Right cardiac atrium (tissue), 5 donors: ENCODE measurements around the gene TMC6. TPM values are rescaled to one million over a fixed set of nuclear protein-coding genes. Genes with fewer than 3 reads are reported as not detected.
"Not testable (repeated sequence)": the region's sequence is repeated elsewhere in the genome, so short reads cannot be mapped to it uniquely, and the experiment has no call there.

Source experiments
- ATAC-seq, 2 donors: fragments of 200-7000 bp; cut with Tn5 transposase; one replicate each; pipeline versions ENCODE4 v1.8.0 to v1.9.1; 2020; ENCODE audit warnings: moderate library complexity in 2 of 2, mild to moderate bottlenecking in 1 of 2
- DNase-seq, 3 donors: peaks; one replicate each; pipeline ENCODE4 v3.0.0-alpha.2; 2020
- H3K27ac ChIP-seq: one replicate; pipeline ENCODE4 v1.5.1; 2013; ENCODE audit warnings: mild to moderate bottlenecking, low read length, control low read depth, moderate library complexity
- H3K27me3 ChIP-seq: one replicate; pipeline ENCODE4 v1.6.1; 2013; ENCODE audit not compliant: control insufficient read depth, insufficient read depth
- H3K4me1 ChIP-seq: one replicate; pipeline ENCODE4 v1.6.1; 2013; ENCODE audit warnings: low read length; ENCODE audit not compliant: control insufficient read depth, insufficient read depth
- H3K4me3 ChIP-seq: one replicate; pipeline ENCODE4 v1.5.1; 2013; ENCODE audit warnings: low read length, control low read depth
- H3K9me3 ChIP-seq: one replicate; pipeline ENCODE4 v1.6.1; 2013; ENCODE audit warnings: low read length; ENCODE audit not compliant: control insufficient read depth
- WGBS: extraction: QIAGEN DNeasy Blood & Tissue Kit; methylation state at CpG from one replicate; pipeline ENCODE4 v1.1.7; 2013; 5-methylcytosine and 5-hydroxymethylcytosine counted together
- intact Hi-C, 4 donors: fragments of 100-400 bp; cut with DNase I; formaldehyde crosslinking; loops; one replicate each; pipeline versions ENCODE4 v1.11.0 to v1.14.0; 2022 to 2023
- long read RNA-seq, 4 donors: library from polyadenylated mRNA; unstranded; transcript quantifications; one replicate each; pipeline ENCODE4 v2.0.0, GENCODE V29; 2020 to 2021
- polyA plus RNA-seq: library from polyadenylated mRNA; stranded (reverse); fragments of 200-250 nt; gene quantifications from one replicate; pipeline ENCODE4 v1.2.3, GENCODE V29; 2013
- total RNA-seq, 4 donors: library from RNA; stranded (reverse); fragmentation: NEBNext Ultra II Directional; extraction: Animal tissue kit (Norgen Biotek cat#: 25700); gene quantifications; one replicate each; pipeline ENCODE4 v1.2.1, GENCODE V29; 2021
- donor health status: healthy with polysubstance abuse.
- donor health status: DM: no; HTN: yes; CAD: no.
- donor health status: DM: no; HTN: no; CAD: no.
- donor health status: DM: no; HTN: yes; CAD: no; lungs with severe emphysema.
- donor health status: DM: yes; HTN: yes; CAD: no.

Gene TMC6, protein sequence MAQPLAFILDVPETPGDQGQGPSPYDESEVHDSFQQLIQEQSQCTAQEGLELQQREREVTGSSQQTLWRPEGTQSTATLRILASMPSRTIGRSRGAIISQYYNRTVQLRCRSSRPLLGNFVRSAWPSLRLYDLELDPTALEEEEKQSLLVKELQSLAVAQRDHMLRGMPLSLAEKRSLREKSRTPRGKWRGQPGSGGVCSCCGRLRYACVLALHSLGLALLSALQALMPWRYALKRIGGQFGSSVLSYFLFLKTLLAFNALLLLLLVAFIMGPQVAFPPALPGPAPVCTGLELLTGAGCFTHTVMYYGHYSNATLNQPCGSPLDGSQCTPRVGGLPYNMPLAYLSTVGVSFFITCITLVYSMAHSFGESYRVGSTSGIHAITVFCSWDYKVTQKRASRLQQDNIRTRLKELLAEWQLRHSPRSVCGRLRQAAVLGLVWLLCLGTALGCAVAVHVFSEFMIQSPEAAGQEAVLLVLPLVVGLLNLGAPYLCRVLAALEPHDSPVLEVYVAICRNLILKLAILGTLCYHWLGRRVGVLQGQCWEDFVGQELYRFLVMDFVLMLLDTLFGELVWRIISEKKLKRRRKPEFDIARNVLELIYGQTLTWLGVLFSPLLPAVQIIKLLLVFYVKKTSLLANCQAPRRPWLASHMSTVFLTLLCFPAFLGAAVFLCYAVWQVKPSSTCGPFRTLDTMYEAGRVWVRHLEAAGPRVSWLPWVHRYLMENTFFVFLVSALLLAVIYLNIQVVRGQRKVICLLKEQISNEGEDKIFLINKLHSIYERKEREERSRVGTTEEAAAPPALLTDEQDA
- total RNA-seq (10 to 100 TPM; 27.9 to 45.4 (median 38.2) TPM), polyA plus RNA-seq (21.2 TPM)
- long read RNA-seq, donor 1, full-length matches to known transcripts = 16 of 74 reads
- long read RNA-seq, donor 1, partial matches to known transcripts = 30 of 74 reads
- long read RNA-seq, donor 1, other reads (novel, unspliced or antisense) = 28 of 74 reads
- long read RNA-seq, donor 2, full-length matches to known transcripts = 14 of 65 reads
- long read RNA-seq, donor 2, partial matches to known transcripts = 18 of 65 reads
- long read RNA-seq, donor 2, other reads (novel, unspliced or antisense) = 33 of 65 reads
- long read RNA-seq, donor 3, full-length matches to known transcripts = 43 of 194 reads
- long read RNA-seq, donor 3, partial matches to known transcripts = 66 of 194 reads
- long read RNA-seq, donor 3, other reads (novel, unspliced or antisense) = 85 of 194 reads
- long read RNA-seq, donor 4, full-length matches to known transcripts = 14 of 69 reads
- long read RNA-seq, donor 4, partial matches to known transcripts = 16 of 69 reads
- long read RNA-seq, donor 4, other reads (novel, unspliced or antisense) = 39 of 69 reads

DNA sequence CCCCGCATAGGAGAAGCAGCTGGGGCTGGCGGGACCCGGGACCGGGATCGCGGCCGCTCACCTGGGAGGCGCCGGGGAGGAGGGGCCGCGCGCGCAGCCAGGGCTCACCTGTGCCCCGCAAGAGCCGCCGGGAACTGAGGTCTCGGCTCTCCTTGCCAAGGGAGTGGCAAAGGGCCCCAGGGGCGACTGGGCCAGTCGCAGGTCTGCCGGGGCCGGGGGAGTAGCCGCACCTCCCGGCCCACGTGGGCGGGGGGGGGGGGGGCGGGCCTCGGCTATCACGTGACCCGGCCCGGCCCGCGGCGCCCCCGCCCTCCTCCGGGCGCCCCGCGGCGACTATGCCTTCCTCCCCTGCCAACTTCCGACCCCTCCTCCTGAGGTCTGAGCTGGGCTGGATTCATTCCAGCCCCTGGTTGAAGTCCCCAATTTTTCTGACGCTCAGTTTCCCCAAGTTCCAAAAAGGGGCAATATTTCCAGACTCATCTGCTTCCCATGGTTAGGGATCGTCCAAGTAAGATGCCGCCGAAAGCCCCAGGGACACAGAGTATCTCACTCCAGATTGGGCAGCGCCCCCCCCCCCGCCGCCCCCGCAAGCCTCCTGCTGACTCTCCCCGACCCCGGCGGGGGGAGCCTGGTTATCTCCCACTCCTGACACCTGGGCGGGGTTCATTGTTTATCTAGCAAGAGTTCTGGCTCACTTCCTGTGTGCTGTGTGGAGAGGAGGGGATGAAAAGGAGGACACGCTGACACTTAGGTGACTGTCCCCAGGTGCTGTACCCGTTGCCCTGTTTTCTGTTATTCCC, at the start of gene TMC6:
Gene TMC6 (minus strand): TSS at position 205 of the 800 bp plus-strand sequence. CDS start 1,923 bp downstream, outside the sequence.
- Histone ChIP-seq H3K4me3 (peak within 1 kb of the TSS; percentile 81), H3K27ac (peak within 1 kb of the TSS; percentile 87), H3K27me3 (no peaks in the 10 kb centered on the region), H3K4me1 (peaks cover 4% of the 10 kb centered on the region), H3K9me3 (no peaks in the 10 kb centered on the region)
- intact Hi-C loops = no loop called here
- WGBS = 3% methylated on average over 48 of the region's 54 CpGs
- DNase-seq (peak; percentile 57 to 88 (median 84)), ATAC-seq (peak; percentile 37 to 40)

DNA sequence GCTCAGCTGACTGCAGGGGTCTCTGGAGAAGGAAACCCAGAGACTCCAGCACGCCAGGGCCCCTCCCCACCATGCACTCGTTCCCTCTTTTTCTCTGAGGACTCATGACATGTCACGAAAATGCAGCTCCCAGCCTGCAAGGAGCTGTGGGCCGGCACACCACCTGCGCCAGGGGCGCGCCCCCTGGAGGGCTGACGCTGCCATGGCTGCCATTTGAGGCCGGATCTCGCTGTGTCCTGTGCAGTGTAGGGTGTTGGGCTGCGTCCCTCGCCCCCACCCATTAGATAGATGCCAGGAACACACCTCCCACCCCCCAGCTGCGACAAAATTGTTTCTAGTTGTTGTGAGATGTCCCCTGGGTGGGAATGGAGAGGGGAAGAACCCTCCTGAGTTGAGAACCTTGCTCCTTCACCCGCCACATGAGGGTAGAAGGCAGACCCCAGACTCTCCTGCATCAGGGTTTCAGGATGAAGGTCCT, 48.0 kb upstream of the TMC6 start:
- Histone ChIP-seq H3K27me3 (no peaks in the 10 kb centered on the region), H3K9me3 (no peaks in the 10 kb centered on the region), H3K27ac (no peak overlapping the region), H3K4me1 (peaks cover 3% of the 10 kb centered on the region), H3K4me3 (no peak overlapping the region)
- ATAC-seq (peak; percentile 50 to 55), DNase-seq (peak; percentile 70 to 92 (median 90))
- intact Hi-C loops = loop anchor here in 2 of 4 donors (5.0 to 10.0 kb wide), 2 partner anchors 62 to 64 kb away; no protein-coding TSS in a partner anchor
- 15% methylated on average over 14 of the region's 14 CpGs for WGBS

DNA sequence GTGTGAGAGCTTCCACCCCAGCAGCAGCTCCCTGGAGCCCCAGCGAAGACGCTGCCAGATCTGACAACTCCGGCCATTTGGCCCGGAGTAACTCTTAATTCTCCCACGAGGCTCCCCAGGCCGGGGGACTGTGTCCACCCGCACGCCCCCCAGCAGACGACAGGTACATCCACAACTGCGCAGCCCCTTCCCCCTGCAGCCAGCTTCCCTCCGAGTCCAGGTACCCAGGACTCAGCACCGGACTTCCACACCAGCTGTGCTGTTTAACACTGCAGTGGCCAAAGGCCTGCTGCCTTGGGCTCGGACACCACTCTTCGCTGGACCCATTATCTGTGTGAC, 47.1 kb upstream of the TMC6 start:
- DNase-seq (no peak), ATAC-seq (no peak)
- WGBS = 59% methylated on average over 14 of the region's 14 CpGs
- H3K9me3 ChIP-seq = no peaks in the 10 kb centered on the region
- no peak overlapping the region for H3K27ac ChIP-seq
- no peaks in the 10 kb centered on the region for H3K27me3 ChIP-seq
- H3K4me3 ChIP-seq = no peak overlapping the region
- intact Hi-C loops = loop anchor here in 2 of 4 donors (5.0 to 10.0 kb wide), 2 partner anchors 61 to 63 kb away; no protein-coding TSS in a partner anchor
- H3K4me1 ChIP-seq = peaks cover 3% of the 10 kb centered on the region

DNA sequence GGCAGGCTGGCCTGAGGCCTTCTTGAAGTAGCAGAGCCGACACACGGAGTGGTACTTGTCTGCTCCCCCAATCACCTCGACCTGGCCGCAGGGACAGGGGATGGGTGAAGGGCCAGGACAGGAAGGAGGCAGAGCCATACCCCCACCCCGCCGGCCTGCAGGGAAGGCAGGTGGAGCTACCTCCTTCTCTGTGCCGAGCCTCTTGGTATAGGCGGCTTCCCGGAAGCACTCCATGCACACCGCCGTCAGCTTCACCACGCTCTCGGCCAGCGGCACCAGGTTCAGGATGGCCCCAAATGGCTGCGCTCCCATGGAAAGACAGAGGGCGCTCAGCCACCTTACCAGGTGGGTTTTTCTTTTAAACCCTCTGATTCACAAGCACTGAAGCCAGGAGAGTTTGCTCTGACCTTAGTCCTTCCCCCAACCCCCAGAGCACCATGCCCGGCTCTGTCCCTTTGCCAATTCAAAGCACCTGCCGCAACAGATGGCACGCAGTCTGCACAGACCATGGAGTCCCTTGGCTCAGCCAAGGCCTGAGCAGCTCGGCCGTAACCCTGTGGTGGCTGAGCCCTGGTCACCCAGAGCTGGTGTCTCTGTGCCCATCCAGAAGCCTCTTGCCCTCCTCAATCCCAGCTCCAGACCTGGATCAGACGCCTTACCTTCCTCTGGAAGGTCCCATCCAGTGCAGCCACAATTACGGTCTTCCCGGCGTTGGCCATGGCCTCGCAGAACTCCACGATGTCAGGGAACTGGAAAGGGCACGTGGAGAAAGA, 46.5 kb upstream of the TMC6 start:
- Histone ChIP-seq H3K4me3 (no peak overlapping the region), H3K27ac (peak overlapping the region; percentile 9), H3K27me3 (no peaks in the 10 kb centered on the region), H3K9me3 (no peaks in the 10 kb centered on the region), H3K4me1 (peaks cover 3% of the 10 kb centered on the region)
- 72% methylated on average over 28 of the region's 28 CpGs for WGBS
- DNase-seq (no peak), ATAC-seq (no peak)
- intact Hi-C loops = loop anchor here in 3 of 4 donors (5.0 to 10.0 kb wide), 3 partner anchors 43 to 63 kb away; partner anchors contain the start of gene TMC8 (in 1 of the 3)

DNA sequence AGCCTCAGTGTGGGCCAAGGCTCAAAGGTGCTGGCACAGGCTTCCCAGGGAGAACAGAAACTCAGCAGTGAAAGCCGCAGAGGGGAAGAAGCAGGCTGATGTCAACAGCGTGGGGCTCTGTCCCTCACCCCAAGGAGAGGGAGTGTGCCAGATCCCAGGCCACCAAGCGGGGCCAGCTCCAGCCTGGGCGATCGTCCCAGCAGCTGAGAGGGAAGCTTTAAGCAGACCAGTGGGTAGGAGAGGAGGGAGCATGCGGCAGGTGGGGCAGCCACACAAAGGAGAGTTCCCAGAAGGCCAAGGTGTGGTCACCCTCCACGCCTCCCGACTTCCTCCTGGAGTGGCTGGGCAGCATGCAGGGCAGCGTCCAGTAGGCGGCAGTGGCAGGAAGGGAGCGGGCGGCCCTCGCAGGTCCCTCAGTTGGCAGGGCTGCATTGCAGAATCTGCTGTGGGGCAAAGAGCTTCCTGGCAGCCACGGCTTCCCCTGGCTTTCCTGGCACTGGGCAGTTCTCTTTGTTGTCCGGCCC, 45.9 kb upstream of the TMC6 start:
- Histone ChIP-seq H3K27me3 (no peaks in the 10 kb centered on the region), H3K27ac (peak overlapping the region; percentile 9), H3K4me1 (peaks cover 3% of the 10 kb centered on the region), H3K9me3 (no peaks in the 10 kb centered on the region), H3K4me3 (no peak overlapping the region)
- DNase-seq = peak; percentile 81 to 93 (median 91)
- intact Hi-C loops = loop anchor here in 2 of 4 donors (5.0 to 10.0 kb wide), 3 partner anchors 42 to 62 kb away; partner anchors contain the start of gene TMC8 (in 1 of the 2)
- peak; percentile 68 to 77 for ATAC-seq
- 30% methylated on average over 15 of the region's 15 CpGs for WGBS

DNA sequence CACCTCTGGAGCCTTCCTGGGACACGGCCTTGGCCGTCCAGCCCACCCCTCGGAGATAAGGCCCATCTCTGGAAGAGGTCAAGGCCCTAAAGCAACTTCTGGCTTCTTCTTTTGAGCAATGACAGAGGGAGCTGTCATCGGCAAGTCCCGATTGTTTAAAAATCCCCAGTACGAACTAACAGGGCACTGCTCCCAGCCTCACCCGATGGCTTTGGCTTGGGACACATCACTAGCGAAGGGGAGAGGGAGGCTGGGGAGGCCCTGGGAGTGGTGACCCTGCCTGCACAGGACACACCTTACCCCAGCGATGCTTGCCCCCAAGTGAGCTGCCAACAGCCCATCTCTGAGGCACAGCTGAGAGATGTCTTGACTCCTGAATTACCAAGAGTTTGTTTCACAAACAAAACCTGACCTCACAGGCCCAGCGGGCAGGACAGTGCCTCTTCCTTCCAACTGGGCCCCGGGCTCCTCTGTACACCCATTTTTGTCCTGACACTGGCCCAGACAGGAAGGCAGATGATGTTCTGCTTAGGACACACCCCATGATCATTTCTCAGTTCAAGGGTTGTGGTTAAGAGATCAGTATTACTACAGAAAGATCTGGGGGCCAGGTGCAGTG, 44.7 kb upstream of the TMC6 start:
- Histone ChIP-seq H3K4me3 (no peak overlapping the region), H3K27ac (peak overlapping the region; percentile 51), H3K27me3 (no peaks in the 10 kb centered on the region), H3K9me3 (no peaks in the 10 kb centered on the region), H3K4me1 (peaks cover 3% of the 10 kb centered on the region)
- DNase-seq (no peak), ATAC-seq (no peak)
- intact Hi-C loops = loop anchor here in 2 of 4 donors (5.0 to 10.0 kb wide), 3 partner anchors 41 to 61 kb away; partner anchors contain the start of gene TMC8 (in 1 of the 2)
- WGBS = 37% methylated on average over 11 of the region's 11 CpGs

DNA sequence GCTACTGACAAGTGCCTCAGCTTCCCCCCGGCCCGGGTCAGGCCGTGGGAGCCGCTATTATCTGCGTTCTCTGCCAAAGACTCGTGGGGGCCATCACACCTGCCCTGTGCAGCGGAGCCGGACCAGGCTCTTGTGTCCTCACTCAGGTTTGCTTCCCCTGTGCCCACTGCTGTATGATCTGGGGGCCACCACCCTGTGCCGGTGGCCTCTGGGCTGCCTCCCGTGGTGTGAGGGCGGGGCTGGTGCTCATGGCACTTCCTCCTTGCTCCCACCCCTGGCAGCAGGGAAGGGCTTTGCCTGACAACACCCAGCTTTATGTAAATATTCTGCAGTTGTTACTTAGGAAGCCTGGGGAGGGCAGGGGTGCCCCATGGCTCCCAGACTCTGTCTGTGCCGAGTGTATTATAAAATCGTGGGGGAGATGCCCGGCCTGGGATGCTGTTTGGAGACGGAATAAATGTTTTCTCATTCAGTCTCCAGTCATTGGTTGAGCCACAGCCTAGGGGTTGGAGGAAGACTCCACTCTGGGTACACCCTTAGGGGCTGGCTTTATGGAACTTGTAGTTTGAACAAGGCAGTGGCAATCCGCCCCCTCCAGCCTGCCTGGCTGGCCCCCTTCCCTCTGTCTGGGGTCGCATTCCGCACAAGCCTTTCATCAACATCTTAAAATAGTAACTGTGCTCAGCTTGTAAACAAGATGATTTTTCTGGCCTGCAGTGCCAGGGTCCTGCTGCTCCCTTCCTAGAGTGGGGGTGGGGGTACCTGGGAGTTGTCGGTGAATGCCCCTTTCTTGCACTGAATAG, 43.9 kb upstream of the TMC6 start:
- DNase-seq (peak; percentile 52 to 82 (median 80)), ATAC-seq (peak; percentile 5 to 9)
- H3K27ac ChIP-seq = peak overlapping the region; percentile 51
- H3K9me3 ChIP-seq = no peaks in the 10 kb centered on the region
- intact Hi-C loops = loop anchor here in 2 of 4 donors (5.0 to 10.0 kb wide), 3 partner anchors 40 to 60 kb away; partner anchors contain the start of gene TMC8 (in 1 of the 2)
- H3K4me1 ChIP-seq = peaks cover 3% of the 10 kb centered on the region
- H3K4me3 ChIP-seq = no peak overlapping the region
- H3K27me3 ChIP-seq = no peaks in the 10 kb centered on the region
- 38% methylated on average over 19 of the region's 19 CpGs for WGBS

DNA sequence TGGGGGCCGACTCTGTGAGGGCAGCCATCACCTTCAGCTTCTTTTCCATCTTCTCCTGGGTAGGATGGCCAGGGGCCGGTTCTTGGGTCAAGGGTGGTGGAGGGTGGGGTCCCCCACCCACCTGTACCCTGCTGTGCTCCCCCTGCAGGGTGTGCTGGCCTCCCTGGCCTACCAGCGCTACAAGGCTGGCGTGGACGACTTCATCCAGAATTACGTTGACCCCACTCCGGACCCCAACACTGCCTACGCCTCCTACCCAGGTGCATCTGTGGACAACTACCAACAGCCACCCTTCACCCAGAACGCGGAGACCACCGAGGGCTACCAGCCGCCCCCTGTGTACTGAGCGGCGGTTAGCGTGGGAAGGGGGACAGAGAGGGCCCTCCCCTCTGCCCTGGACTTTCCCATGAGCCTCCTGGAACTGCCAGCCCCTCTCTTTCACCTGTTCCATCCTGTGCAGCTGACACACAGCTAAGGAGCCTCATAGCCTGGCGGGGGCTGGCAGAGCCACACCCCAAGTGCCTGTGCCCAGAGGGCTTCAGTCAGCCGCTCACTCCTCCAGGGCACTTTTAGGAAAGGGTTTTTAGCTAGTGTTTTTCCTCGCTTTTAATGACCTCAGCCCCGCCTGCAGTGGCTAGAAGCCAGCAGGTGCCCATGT, 43.2 kb upstream of the TMC6 start:
- intact Hi-C loops = loop anchor here in 2 of 4 donors (5.0 to 10.0 kb wide), 3 partner anchors 39 to 59 kb away; partner anchors contain the start of gene TMC8 (in 1 of the 2)
- WGBS = 85% methylated on average over 19 of the region's 19 CpGs
- not testable (repeated sequence) for H3K27ac ChIP-seq, DNase-seq, H3K9me3 ChIP-seq, ATAC-seq, H3K4me1 ChIP-seq, H3K27me3 ChIP-seq, H3K4me3 ChIP-seq
